Measurements from ENCODE around the gene CCM2L.
"Not testable (repeated sequence)": the region's sequence is repeated elsewhere in the genome, so short reads cannot be mapped to it uniquely, and the experiment has no call there.

Gene CCM2L

GRCh38 chr20:32028647-32029372 lies 18.6 kb downstream of the CCM2L start:
- no peak for DNase-seq (ENCODE audit: low read depth in 3 of 3)

GRCh38 chr20:32029561-32029960 lies 19.3 kb downstream of the CCM2L start:
- DNase-seq (ENCODE audit: low read depth in 3 of 3) = no peak

- peak; percentile 32 to 45 (median 35) for DNase-seq (ENCODE audit: low read depth in 3 of 3)
Observed at GRCh38 chr20:32031007-32031958, 21.0 kb downstream of the CCM2L start.

- no peak for DNase-seq (ENCODE audit: low read depth in 3 of 3)
Observed at GRCh38 chr20:32033316-32033715, 23.1 kb downstream of the CCM2L start.

GRCh38 chr20:32033721-32034120 lies 23.5 kb downstream of the CCM2L start:
- not testable (repeated sequence) for DNase-seq (ENCODE audit: low read depth in 3 of 3)

- DNase-seq (ENCODE audit: low read depth in 3 of 3) = no peak
Observed at GRCh38 chr20:32034581-32035425, 24.6 kb downstream of the CCM2L start.

GRCh38 chr20:32035426-32035779 lies 25.2 kb downstream of the CCM2L start:
- DNase-seq (ENCODE audit: low read depth in 3 of 3) = no peak

DNA sequence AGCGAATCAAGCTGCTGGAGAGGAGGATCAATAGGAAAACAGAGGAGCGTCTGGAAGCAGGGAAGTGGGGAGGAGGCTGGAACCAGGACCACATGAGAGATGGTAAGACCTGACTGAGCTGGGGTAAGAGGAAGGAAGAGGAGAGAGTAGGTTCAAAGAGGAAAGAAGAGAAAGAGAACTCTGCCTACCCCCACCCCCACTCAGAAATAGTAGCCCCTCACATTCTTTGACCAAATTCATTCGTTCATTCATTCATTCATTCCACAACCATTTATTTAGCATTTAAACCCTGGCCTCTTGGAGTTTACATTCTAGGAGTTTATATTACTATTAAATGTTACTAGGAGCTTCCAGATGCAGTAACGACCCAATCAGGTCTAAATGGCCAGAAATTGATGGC lies 26.0 kb downstream of the CCM2L start:
- no peak for DNase-seq (ENCODE audit: low read depth in 3 of 3)

DNA sequence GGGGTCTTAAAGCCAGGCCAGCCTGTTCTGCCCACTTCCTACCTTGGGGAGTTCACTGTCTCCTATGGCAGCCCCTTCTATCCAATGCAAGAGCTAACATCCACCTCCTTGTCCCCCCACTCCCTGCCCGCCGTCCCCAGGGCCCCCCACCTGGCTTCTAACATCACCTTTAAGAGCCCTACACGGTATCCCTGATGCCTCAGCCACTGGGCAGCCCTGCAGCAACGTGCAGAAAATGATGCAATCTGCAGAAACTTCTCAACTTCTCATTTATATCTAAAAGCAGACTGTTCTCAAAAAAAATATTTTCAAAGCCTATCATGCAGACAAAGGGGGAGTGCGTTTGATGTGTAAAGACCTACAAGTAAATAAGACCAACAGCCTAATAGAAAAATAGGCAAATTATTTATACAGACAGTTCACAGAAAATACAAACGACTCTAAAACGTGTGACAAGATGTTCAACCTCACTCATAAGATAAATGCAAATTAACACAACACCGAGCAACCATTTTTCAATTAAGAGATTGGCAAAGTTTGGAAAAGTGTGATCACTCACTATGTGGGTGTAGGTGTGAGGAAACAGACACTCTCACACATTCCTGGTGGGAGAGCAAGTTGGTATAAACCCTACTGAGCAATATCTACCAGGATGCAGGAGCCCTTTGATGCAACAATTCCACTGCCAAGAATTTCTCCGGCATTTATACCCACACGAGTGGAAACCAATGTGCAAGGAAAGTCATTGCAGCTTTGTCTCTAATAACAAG lies 26.7 kb downstream of the CCM2L start:
- no peak for DNase-seq (ENCODE audit: low read depth in 3 of 3)

DNA sequence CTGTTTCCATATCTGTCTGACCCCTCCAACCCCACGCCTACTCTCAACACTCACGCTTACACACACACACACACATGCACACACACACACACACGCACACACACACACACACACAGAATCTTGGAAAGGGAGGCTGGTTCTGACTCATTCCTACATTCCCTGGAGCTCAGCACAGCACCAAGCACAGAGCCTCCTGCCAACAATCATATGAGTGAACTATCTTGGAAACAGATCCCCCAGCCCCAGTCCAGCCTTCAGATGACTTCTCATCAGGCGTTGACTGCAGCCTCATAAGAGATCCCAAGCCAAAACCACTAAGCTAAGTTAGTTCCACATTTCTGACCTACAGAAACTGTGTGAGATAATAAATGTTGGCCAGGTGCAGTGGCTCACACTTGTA lies 27.7 kb downstream of the CCM2L start:
- DNase-seq (ENCODE audit: low read depth in 3 of 3) = no peak

DNA sequence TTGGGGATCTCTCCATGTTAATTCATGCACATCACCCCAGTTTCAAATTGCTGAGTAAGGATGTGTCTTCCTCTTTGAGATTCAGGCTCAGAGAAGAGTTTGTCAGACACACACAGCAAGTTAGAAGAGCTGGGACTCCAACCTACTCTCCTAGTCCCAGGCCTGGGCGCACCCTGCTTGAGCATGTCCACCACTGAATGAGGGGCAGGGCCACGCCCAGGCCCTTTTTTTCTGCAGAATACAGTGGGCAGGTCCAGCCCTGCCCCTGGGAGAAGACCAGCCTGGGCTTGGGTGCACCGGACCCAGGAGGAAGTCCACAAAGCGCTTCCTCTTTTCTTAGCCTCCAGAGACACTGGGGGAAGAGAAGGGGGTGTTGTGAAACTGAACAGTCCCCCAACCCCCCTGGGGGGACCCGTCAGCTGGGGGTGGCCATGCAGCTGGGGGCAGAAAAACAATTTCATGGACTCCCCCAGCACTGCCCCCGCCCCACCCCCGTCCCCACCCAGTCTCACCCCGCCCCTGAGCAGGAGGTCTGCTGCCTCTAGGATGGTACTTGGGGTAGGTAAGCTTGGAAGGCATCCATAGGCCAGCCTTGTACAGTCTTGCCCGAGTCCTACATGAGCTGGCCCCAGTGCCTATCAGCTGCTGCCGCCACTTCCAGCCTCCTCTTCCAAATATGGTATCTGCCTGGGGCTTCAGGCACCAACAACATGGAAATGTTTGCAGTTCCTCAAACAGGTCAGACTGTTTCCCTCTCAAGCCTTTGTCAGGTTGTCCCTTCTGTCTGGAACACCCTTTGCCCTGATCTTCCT lies 30.1 kb downstream of the CCM2L start:
- DNase-seq (ENCODE audit: low read depth in 3 of 3) = no peak

- no peak for DNase-seq (ENCODE audit: low read depth in 3 of 3)
Observed at GRCh38 chr20:32045999-32046398, 35.8 kb downstream of the CCM2L start.

- no peak for DNase-seq (ENCODE audit: low read depth in 3 of 3)
Observed at GRCh38 chr20:32050324-32050841, 40.1 kb downstream of the CCM2L start.

DNA sequence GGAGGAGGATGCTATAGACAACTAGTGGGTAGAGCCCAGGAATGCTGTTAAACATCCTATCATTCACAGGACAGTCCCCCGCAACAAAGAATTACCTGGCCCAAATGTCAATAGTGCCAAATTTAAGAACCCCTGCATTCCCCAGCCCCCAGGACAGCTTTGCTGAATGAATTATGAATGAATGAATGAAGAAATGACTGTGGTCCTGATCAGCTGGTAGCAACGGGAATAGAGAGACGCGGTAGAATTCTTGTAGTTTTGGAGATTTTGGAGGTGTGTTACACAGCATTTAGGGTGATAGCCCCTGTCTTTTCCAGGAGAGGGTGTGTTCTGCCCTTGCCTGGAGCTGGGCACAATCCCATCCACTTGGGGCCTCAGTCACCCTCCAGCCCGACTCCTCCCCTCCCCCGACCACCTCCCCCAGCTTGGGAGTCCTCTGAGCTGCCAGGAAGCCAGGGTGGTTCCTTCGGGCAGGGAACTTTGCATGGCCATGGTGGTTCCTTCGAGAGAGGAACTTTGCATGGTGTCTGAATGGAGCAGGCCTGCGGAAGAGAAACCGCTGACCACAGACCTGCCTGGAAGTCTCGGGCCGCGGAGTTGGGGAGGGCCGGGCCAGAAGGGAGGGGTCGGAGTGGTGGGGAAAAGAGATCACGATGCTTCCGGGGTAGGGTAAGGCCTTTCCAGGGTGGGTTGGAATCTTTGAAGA lies 40.8 kb downstream of the CCM2L start:
- no peak for DNase-seq (ENCODE audit: low read depth in 3 of 3)

DNA sequence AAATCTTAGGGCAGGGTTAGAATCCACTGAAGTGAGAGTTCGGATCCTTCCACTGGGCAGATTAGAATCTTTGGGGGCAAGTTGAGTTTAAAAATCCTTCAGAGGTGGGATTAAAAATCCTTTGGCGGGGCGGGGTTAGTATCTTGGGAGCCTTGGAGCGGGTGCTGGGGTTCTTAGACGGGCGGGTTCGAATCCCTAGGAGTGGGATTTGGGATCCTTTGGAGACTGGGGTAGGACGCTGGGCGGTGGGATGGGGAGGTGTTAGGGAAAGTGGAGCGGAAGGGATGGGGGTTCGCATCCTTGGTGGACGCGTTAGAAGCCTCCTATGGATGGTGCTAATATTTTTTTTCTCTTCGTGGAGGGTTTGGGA lies 41.5 kb downstream of the CCM2L start:
- no peak for DNase-seq (ENCODE audit: low read depth in 3 of 3)

GRCh38 chr20:32052090-32052777 lies 42.0 kb downstream of the CCM2L start, which contains the start of gene HCK:
TSS of gene HCK (plus strand) at chr20:32052242.
- no peak for DNase-seq (ENCODE audit: low read depth in 3 of 3)

DNA sequence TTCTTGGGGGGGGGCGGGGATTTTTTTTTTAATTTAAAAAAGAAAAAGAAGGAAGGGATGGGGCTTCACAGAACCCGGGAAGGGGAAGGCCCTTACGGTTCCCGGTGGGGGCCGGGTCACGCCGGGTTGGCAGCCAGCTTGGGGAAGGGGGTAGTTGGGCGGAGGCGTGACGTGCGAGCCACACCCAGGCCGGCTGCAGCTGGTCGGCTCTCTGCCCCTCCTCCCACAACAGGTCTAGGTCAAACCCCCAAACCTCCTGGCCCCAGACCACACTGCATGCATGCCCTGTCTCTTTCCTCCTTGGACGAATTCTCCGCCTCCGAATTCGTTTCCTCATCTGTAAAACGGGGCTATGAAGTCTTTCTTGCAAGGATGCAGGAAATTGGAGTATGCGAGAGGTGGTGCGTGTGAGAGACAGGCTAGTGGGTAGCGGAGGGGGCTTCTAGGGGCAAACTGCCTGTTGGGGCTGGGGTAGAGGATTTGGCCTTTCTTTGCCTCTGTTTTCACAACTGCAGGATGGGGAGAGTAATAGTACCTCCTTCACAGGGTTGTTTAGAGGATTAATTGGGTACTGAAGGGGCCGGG lies 42.6 kb downstream of the CCM2L start:
- no peak for DNase-seq (ENCODE audit: low read depth in 3 of 3)

DNA sequence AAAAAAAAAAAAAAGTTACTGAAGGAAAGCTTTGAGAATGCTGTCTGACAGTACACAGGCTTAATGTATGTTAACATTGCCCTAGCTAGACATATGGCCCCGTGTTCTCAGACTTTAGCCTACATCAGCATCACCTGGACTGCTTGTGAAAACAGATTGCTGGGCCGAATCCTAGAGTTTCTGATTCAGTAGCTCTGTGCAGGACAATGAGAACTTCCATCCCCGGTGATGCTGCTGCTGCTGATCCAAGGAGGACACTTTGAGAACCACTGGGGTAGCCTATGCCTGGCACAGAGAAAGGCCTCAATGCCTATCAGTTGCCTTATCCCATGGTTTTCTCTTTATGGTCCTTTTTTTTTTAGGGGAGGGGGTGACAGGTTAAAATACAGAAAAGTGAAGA lies 43.4 kb downstream of the CCM2L start:
- no peak for DNase-seq (ENCODE audit: low read depth in 3 of 3)
